Gastrocnemius medialis (tissue), 4 donors: ENCODE data around the gene ZFP36L2. TPM values are rescaled to one million over a fixed set of nuclear protein-coding genes. Genes with fewer than 3 reads are reported as not detected.

Experiments
- ATAC-seq, 2 donors: fragments of 150-250 bp; one replicate each; pipeline ENCODE4 v1.9.1; 2016
- DNase-seq, 2 donors: peaks; one replicate each; pipeline ENCODE4 v3.0.0-alpha.2; 2019
- H3K27ac ChIP-seq, 4 donors: fragments of 200-600 bp; sonication (generic); 1 replicate in 1 of 4; 2 replicates in 3 of 4; pipeline ENCODE4 v1.5.1; 2016 to 2018; ENCODE audit warnings: mild to moderate bottlenecking in 2 of 4, moderate library complexity in 1 of 4
- H3K27me3 ChIP-seq, 3 donors: fragments of 200-600 bp; sonication (generic) in 2 of 3; 1 replicate in 1 of 3; 2 replicates in 2 of 3; pipeline versions ENCODE4 v1.5.1 to v1.6.0; 2016 to 2019; ENCODE audit warnings: mild to moderate bottlenecking in 1 of 3, moderate library complexity in 1 of 3
- H3K36me3 ChIP-seq, 2 donors: fragments of 200-600 bp; sonication (generic) in 1 of 2; one replicate each; pipeline ENCODE4 v1.5.1; 2017 to 2018
- H3K4me1 ChIP-seq, 2 donors: fragments of 200-600 bp; sonication (generic) in 1 of 2; one replicate each; pipeline ENCODE4 v1.5.1; 2016 to 2017; ENCODE audit warnings: mild to moderate bottlenecking in 2 of 2
- H3K4me3 ChIP-seq, 4 donors: fragments of 200-600 bp; sonication (generic) in 3 of 4; 1 replicate in 1 of 4; 2 replicates in 3 of 4; pipeline ENCODE4 v1.5.1; 2016 to 2019; ENCODE audit warnings: mild to moderate bottlenecking in 2 of 4
- H3K9me3 ChIP-seq, 3 donors: fragments of 200-600 bp; sonication (generic) in 2 of 3; 1 replicate in 1 of 3; 2 replicates in 2 of 3; pipeline ENCODE4 v1.5.1; 2016 to 2019
- CTCF ChIP-seq, 5 experiments: fragments of 450-650 bp in 3 of 5; fragments of 200-600 bp in 2 of 5; sonication (generic) in 2 of 5; IDR thresholded peaks in 4 of 5; conservative IDR thresholded peaks in 1 of 5; 1 replicate in 4 of 5; 2 replicates in 1 of 5; pipeline ENCODE4 v1.5.1; 2016 to 2019; ENCODE audit warnings: antibody characterized with exemption in 5 of 5, mild to moderate bottlenecking in 3 of 5, moderate library complexity in 3 of 5
- POLR2A ChIP-seq, 2 donors: fragments of 450-650 bp; IDR thresholded peaks; one replicate each; pipeline ENCODE4 v1.6.1; 2017; ENCODE audit warnings: antibody characterized with exemption in 2 of 2, mild to moderate bottlenecking in 2 of 2, moderate library complexity in 2 of 2
- in situ Hi-C, 4 donors: fragments of 200-750 bp; cut with MboI; loops; one replicate each; pipeline versions ENCODE4 v1.15.0 to v1.8.0; 2017; ENCODE audit warnings: low sequenced_read_pairs in 4 of 4
- intact Hi-C: fragments of 100-400 bp; cut with DNase I; formaldehyde crosslinking; loops from one replicate; pipeline ENCODE4 v1.15.1; 2023; ENCODE audit warnings: low total_unique reads
- total RNA-seq, 4 donors: library from RNA; depleted of rRNA; stranded (reverse); fragments of >200 nt; gene quantifications; one replicate each; pipeline versions ENCODE4 v1.1.0 to v1.2.3, GENCODE V29; 2016

ZFP36L2 gene
- total RNA-seq, 4 donors from 2014 or later = 15.5 to 58.6 (median 44.8) TPM

GRCh38 chr2:43227830-43228281, 1.4 kb upstream of the ZFP36L2 start:
- no peak for DNase-seq
- Histone ChIP-seq H3K4me3 (peak overlapping the region; percentile 65 to 95 (median 92)), H3K9me3 (no peaks in the 10 kb centered on the region), H3K36me3 (peaks cover 0 to 18% of the 10 kb centered on the region in 2 donors), H3K27me3 (no peaks in the 10 kb centered on the region), H3K4me1 (peaks cover 21 to 29% of the 10 kb centered on the region in 2 donors), H3K27ac (peak overlapping the region; percentile 99 to 100 (median 100))
- intact Hi-C loops = loop anchor here (1.0 to 5.0 kb wide), 9 partner anchors 49 to 401 kb away; no protein-coding TSS in a partner anchor
- TF ChIP-seq POLR2A (IDR thresholded peaks at IDR 0.05) (no peak), CTCF (IDR thresholded peaks at IDR 0.05 in 4 of 5, conservative IDR thresholded peaks at IDR 0.05 in 1 of 5) (peak in 1 of 5 experiments; percentile 4)
- ATAC-seq = peak in 1 of 2 donors; percentile 1
- in situ Hi-C loops = loop anchor here (5.0 to 25.0 kb wide), 6 partner anchors 53 to 391 kb away; no protein-coding TSS in a partner anchor

DNA sequence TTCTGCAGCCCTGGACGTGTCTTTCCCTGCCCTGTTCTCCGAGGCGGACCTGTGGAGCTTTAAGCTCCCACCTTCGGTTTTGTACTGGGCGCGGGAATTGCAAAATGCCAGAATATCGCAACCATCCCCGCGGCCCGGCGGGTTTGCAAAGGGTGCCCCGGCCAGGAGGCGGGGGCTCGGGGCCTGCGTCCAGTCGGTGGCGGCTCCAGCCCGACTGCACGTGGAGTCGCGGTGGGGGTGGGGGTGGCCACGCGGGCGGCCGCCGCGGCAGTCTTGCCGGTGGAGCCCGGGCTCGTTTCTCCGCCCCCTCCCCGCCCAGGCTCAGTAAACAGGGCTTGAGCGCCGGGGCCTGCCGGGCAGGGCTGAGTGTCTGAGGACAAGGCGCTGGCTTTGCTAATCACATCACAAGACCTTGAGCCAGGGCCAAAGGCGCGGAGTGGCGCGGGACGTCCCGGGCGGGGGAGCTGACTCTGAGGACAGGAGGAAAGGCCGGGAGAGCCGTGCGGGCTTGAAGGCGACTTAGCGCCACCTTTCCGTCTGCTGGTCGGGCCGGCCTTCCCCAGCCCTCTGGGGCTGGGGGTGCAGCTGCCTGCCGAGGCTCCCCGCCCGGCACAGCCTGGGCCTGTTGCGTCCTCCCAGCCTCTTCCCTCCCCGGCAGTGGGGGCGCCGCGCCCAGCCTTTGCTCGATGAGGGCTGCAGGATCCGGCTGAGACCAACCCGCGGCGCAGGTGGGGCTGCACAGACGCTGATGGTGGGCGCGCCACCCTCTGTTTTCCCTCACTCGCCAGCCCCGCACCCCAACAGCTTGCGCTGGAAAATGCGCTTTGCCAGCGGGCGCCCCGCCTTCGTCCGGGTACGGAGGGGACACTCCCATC, 786 bp upstream of the ZFP36L2 start:
- Histone ChIP-seq H3K4me3 (peak overlapping the region; percentile 65 to 95 (median 92)), H3K4me1 (peaks cover 28 to 34% of the 10 kb centered on the region in 2 donors), H3K9me3 (no peaks in the 10 kb centered on the region), H3K36me3 (peaks cover 0 to 22% of the 10 kb centered on the region in 2 donors), H3K27me3 (no peaks in the 10 kb centered on the region), H3K27ac (peak overlapping the region; percentile 99 to 100 (median 100))
- DNase-seq = peak; percentile 97 to 98
- TF ChIP-seq POLR2A (IDR thresholded peaks at IDR 0.05) = no peak
- peak; percentile 14 to 68 (median 53) for TF ChIP-seq CTCF (IDR thresholded peaks at IDR 0.05 in 4 of 5, conservative IDR thresholded peaks at IDR 0.05 in 1 of 5)
- intact Hi-C loops (loop anchor here (1.0 to 5.0 kb wide), 6 partner anchors 48 to 400 kb away; no protein-coding TSS in a partner anchor), in situ Hi-C loops (loop anchor here (5.0 to 25.0 kb wide), 6 partner anchors 52 to 390 kb away; no protein-coding TSS in a partner anchor)
- peak; percentile 63 to 64 for ATAC-seq

DNA sequence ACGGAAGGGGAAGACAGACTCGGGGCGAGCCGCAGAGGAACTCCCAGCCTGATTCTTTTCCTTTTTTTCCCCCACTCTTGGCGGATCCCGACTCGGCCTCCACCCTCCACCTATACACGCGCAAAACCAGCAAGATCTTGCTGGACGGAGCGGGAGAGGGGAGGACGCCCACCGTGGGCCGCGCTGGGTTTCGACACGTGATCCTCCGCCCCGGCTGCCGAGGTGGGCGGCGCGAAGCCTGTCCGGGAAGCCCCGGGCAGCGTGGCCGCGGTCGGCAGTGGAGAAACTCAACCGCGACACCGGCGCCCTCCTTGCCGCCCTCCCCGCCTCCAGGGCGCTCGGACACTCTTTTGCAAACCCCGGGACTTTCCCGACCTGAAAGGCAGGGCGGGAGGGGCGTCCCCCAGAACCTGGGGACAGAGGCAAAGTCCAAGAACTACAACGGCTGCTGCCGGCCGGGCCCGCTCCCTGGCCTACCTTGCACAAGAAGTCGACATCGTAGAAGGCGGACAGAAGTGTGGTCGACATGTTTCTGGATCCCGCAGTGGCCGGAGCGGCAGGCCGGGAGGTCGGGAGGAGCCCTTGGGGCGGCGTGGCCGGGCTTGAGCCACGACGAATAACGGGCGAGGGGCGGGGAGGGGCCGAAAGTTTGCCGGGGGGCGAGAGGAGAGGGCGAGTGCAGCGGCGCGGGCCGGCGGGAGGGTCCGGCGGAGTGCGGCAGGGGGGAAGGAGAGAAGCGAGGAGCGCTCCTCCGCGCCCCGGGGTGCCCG, 433 bp downstream of the ZFP36L2 start:
- peaks cover 0 to 22% of the 10 kb centered on the region in 2 donors for H3K36me3 ChIP-seq

More for the DNA sequence above, 433 bp downstream of the ZFP36L2 start:
- intact Hi-C loops (loop anchor here (2.0 to 5.0 kb wide), 5 partner anchors 47 to 399 kb away; no protein-coding TSS in a partner anchor), in situ Hi-C loops (loop anchor here (5.0 to 25.0 kb wide), 6 partner anchors 51 to 389 kb away; no protein-coding TSS in a partner anchor)
- DNase-seq = peak in 1 of 2 donors; percentile 63
- Histone ChIP-seq H3K4me3 (peak overlapping the region; percentile 76 to 99 (median 96)), H3K4me1 (peaks cover 40 to 47% of the 10 kb centered on the region in 2 donors), H3K27ac (peak overlapping the region; percentile 99 to 100 (median 100)), H3K27me3 (no peaks in the 10 kb centered on the region), H3K9me3 (no peaks in the 10 kb centered on the region)
- TF ChIP-seq CTCF (IDR thresholded peaks at IDR 0.05 in 4 of 5, conservative IDR thresholded peaks at IDR 0.05 in 1 of 5) (no peak), POLR2A (IDR thresholded peaks at IDR 0.05) (no peak)
- ATAC-seq = peak; percentile 7
